Ascending aorta (tissue), 2 donors: Measurements from ENCODE around the gene ATP5PO. TPM values are rescaled to one million over a fixed set of nuclear protein-coding genes. Genes with fewer than 3 reads are reported as not detected.

ENCODE experiments used
- DNase-seq, 2 donors: peaks; one replicate each; pipeline ENCODE4 v3.0.0-alpha.2; 2019; ENCODE audit warnings: low spot score in 2 of 2
- H3K27ac ChIP-seq, 2 donors: fragments of 200-600 bp; sonication (generic); one replicate each; pipeline ENCODE4 v1.5.1; 2016 to 2017; ENCODE audit warnings: mild to moderate bottlenecking in 1 of 2
- H3K27me3 ChIP-seq: fragments of 200-600 bp; sonication (generic); one replicate; pipeline ENCODE4 v1.5.1; 2017
- H3K36me3 ChIP-seq, 2 donors: fragments of 200-600 bp; sonication (generic); one replicate each; pipeline ENCODE4 v1.5.1; 2016
- H3K4me1 ChIP-seq, 2 donors: fragments of 200-600 bp; sonication (generic); one replicate each; pipeline ENCODE4 v1.5.1; 2016 to 2017; ENCODE audit warnings: mild to moderate bottlenecking in 1 of 2
- H3K4me3 ChIP-seq, 2 donors: fragments of 200-600 bp; sonication (generic); one replicate each; pipeline ENCODE4 v1.5.1; 2016 to 2017; ENCODE audit warnings: mild to moderate bottlenecking in 1 of 2
- H3K9me3 ChIP-seq, 2 donors: fragments of 200-600 bp; sonication (generic); one replicate each; pipeline ENCODE4 v1.5.1; 2016
- CTCF ChIP-seq, 3 experiments: fragments of 200-600 bp in 2 of 3; fragments of 450-650 bp in 1 of 3; sonication (generic) in 2 of 3; IDR thresholded peaks; one replicate each; pipeline ENCODE4 v1.5.1; 2016 to 2019; ENCODE audit warnings: antibody characterized with exemption in 3 of 3, mild to moderate bottlenecking in 1 of 3, moderate library complexity in 1 of 3
- intact Hi-C: fragments of 100-400 bp; cut with DNase I; formaldehyde crosslinking; loops from one replicate; pipeline ENCODE4 v1.15.1; 2023
- total RNA-seq: library from RNA; depleted of rRNA; stranded (reverse); fragments of >200 nt; gene quantifications from one replicate; pipeline ENCODE4 v1.1.0, GENCODE V29; 2016

Gene ATP5PO
- total RNA-seq, 1 donor from 2014 or later = 62.5 TPM

- no peak for DNase-seq
- no peak for TF ChIP-seq CTCF (IDR thresholded peaks at IDR 0.05)
- intact Hi-C loops = no loop called here
- Histone ChIP-seq H3K4me1 (peaks cover 0 to 3% of the 10 kb centered on the region in 2 donors), H3K9me3 (no peaks in the 10 kb centered on the region), H3K4me3 (no peak overlapping the region), H3K36me3 (no peaks in the 10 kb centered on the region), H3K27ac (peak overlapping the region; percentile 10 to 37), H3K27me3 (no peaks in the 10 kb centered on the region)
These were observed 56.1 kb downstream of the ATP5PO start for GRCh38 chr21:33859373-33860102.

- no peak for TF ChIP-seq CTCF (IDR thresholded peaks at IDR 0.05)
- H3K4me1 ChIP-seq = peaks cover 0 to 3% of the 10 kb centered on the region in 2 donors
- H3K4me3 ChIP-seq = no peak overlapping the region
- DNase-seq = no peak
- H3K27ac ChIP-seq = peak overlapping the region; percentile 10 to 37
- H3K9me3 ChIP-seq = no peaks in the 10 kb centered on the region
- no peaks in the 10 kb centered on the region for H3K36me3 ChIP-seq
- intact Hi-C loops = no loop called here
- no peaks in the 10 kb centered on the region for H3K27me3 ChIP-seq
These were observed 56.8 kb downstream of the ATP5PO start for GRCh38 chr21:33858667-33859372.

- peaks cover 0 to 3% of the 10 kb centered on the region in 2 donors for H3K4me1 ChIP-seq
- DNase-seq = no peak
- no peaks in the 10 kb centered on the region for H3K9me3 ChIP-seq
- intact Hi-C loops = no loop called here
- TF ChIP-seq CTCF (IDR thresholded peaks at IDR 0.05) = no peak
- H3K27ac ChIP-seq = peak overlapping the region in 1 of 2 donors; percentile 37
- H3K27me3 ChIP-seq = no peaks in the 10 kb centered on the region
- no peak overlapping the region for H3K4me3 ChIP-seq
- H3K36me3 ChIP-seq = no peaks in the 10 kb centered on the region
These were observed 57.5 kb downstream of the ATP5PO start for GRCh38 chr21:33857846-33858666.

- DNase-seq = no peak
These were observed 58.6 kb downstream of the ATP5PO start for GRCh38 chr21:33856893-33857527.

More at GRCh38 chr21:33856893-33857527, 58.6 kb downstream of the ATP5PO start:
- TF ChIP-seq CTCF (IDR thresholded peaks at IDR 0.05) = no peak
- H3K4me1 ChIP-seq = peaks cover 0 to 3% of the 10 kb centered on the region in 2 donors
- no peaks in the 10 kb centered on the region for H3K27me3 ChIP-seq
- no peaks in the 10 kb centered on the region for H3K36me3 ChIP-seq
- intact Hi-C loops = no loop called here
- no peak overlapping the region for H3K4me3 ChIP-seq
- no peak overlapping the region for H3K27ac ChIP-seq
- no peaks in the 10 kb centered on the region for H3K9me3 ChIP-seq
